NCI-H524 (cell line): ENCODE results near the gene TOB2.

Experiments used
- DNase-seq, 2 experiments: peaks; one replicate each; lab custom pipeline; 2025; lab: John Stamatoyannopoulos, UW

Gene TOB2

GRCh38 chr22:41446639-41447434, at the start of gene TOB2:
TOB2 (minus strand) TSS chr22:41446801; CDS start chr22:41437345, 9,456 bp downstream.
- DNase-seq = peak; percentile 85 to 95

- no peak for DNase-seq
Observed at GRCh38 chr22:41491374-41492100, 44.9 kb upstream of the TOB2 start.

GRCh38 chr22:41488596-41489385, 42.2 kb upstream of the TOB2 start:
- DNase-seq = no peak

GRCh38 chr22:41488076-41488475, 41.5 kb upstream of the TOB2 start:
- no peak for DNase-seq

- DNase-seq = no peak
Observed at GRCh38 chr22:41487037-41487935, 40.7 kb upstream of the TOB2 start.

- DNase-seq = no peak
Observed at GRCh38 chr22:41485033-41485432, 38.4 kb upstream of the TOB2 start.

- DNase-seq = no peak
Observed at GRCh38 chr22:41482319-41482935, 35.8 kb upstream of the TOB2 start.

GRCh38 chr22:41481925-41482318, 35.3 kb upstream of the TOB2 start:
- no peak for DNase-seq

- no peak for DNase-seq
Observed at GRCh38 chr22:41481131-41481830, 34.7 kb upstream of the TOB2 start.

GRCh38 chr22:41480397-41480735, 33.8 kb upstream of the TOB2 start:
- DNase-seq = peak in 1 of 2 experiments; percentile 45

GRCh38 chr22:41479671-41480396, 33.2 kb upstream of the TOB2 start:
- peak in 1 of 2 experiments; percentile 62 for DNase-seq

GRCh38 chr22:41478891-41479521, 32.4 kb upstream of the TOB2 start:
- DNase-seq = peak; percentile 83 to 93

GRCh38 chr22:41478473-41478872, 31.9 kb upstream of the TOB2 start:
- no peak for DNase-seq

GRCh38 chr22:41474872-41475451, 28.4 kb upstream of the TOB2 start:
- DNase-seq = no peak

GRCh38 chr22:41471568-41471967, 25.0 kb upstream of the TOB2 start:
- no peak for DNase-seq

- no peak for DNase-seq
Observed at GRCh38 chr22:41470886-41471285, 24.3 kb upstream of the TOB2 start.

- DNase-seq = peak; percentile 15 to 45
Observed at GRCh38 chr22:41469218-41469851, 22.7 kb upstream of the TOB2 start.
